HuH-7 (cell line): ENCODE results near the gene HMGXB4.

Source experiments
- DNase-seq: peaks from one replicate; pipeline ENCODE4 v3.0.0; 2011; ENCODE audit warnings: low spot score

HMGXB4 gene

DNA sequence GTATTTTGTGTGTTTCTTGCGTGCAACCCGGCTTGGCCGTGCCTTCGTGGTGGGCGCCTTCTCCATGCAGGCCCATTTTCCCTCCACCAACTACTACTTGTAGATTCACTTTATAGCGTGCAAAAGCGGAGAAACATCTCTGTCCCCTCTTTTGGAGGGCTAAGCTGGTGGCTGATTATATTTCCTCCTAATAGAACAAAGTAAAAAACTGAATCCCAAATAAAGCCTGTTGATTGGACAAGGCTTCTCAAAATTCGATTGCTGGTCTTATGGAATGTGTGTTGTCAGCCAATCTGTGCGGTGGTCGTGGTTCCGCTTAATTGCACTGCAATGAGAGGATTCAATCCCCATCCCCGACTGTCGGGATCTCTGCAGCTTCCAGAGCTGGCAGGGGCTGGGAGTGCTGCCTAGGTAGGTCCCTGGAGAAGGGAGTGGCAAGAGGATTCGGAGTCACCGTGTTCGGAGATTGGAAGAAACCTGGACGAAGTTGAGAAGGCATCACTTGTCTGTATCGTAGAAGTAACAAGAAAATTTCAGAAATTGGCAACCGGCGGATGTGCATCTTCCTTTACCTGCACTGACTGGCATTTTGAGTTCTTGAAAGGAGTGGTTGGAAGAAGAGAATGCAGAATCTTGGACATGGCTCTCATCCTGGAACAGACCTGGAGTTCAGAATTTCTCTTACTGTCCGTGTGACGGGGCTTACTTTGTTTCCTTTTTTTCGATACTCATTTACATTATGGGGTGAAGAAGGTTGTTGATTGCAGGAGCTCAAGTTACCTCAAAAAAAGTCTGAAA, 1.1 kb downstream of the HMGXB4 start:
- peak; percentile 28 for DNase-seq

DNA sequence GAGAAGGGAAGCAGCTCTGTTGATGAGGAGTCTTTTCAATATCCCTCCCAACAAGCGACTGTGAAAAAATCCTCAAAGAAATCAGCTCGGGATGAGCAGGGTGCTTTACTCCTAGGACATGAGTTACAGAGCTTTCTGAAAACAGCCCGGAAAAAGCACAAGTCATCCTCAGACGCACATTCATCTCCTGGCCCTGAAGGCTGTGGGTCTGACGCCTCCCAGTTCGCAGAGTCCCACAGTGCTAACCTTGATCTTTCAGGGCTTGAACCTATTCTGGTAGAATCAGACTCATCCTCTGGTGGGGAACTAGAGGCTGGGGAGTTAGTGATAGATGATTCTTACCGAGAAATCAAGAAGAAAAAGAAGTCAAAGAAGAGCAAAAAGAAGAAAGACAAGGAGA, 7.7 kb downstream of the HMGXB4 start:
- DNase-seq = no peak

DNA sequence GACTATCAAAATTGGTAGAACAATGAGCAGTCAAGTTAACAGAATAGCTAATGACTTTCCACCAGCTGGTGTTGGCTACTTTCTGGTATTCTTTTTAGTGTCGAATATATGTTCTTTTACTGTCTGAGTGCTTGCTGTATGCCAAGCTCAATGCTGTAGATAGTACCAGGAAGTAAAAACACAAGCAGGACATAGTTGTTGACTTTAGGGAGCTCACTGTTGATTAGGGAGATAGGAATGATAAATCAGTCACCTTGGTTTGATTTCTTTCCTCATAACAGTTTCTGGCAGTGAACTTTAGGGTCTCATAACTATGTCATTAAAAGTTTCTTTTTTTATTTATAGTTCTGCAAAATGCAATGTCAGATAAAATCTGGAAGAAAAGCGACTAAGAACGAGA, 9.0 kb downstream of the HMGXB4 start:
- DNase-seq = peak; percentile 9

DNA sequence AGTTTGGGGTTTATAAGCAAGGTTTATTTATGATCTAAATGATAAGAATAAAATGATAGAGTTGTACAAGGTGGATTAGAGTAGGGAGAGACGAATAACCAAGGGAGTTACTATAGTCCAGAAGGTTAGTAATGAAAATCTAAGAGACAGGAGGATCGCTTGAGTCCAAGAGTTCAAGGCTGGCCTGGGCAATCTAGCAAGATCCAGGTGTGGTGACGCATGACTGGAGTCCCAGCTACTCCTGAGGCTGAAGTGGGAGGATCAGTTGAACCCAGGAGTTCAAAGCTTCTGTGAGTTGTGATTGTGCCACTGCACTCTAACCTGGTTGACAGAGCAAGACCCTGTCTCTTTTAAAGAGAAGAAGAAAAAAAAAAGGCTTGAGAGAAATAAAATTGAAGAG, 12.3 kb downstream of the HMGXB4 start:
- no peak for DNase-seq

DNA sequence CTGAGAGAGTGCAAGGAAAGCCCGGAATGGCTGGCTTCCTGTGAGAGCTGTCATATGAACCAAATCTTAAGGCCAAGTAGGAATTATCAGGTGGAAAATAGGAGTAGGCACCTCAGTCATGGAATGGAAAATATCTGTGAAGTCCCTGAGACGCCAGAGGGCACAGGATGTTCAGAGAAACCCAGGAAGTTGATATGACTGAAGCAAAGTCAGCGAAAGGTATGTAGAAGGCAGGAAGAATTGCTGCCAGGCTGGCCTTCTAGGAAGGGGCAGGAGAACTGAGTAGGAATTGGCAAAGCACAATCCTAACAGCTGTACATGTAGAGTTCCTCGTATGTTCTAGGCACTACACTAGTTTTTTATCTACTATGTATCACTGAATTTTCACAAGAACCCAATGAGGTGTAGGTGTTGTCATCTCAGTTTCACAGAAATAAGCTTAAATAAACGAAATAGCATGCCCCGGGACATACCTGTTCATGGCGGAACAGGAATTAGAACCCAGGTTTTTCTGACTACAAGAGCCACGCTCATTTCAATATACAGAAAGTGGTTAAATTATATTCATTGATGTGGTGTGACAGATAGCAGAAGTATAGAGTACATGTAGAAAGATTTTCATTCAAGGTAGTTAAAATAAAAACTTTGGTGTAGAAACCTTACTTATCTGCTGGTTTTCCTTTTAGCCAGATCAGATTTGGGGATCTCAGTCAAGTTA, 17.0 kb downstream of the HMGXB4 start:
- no peak for DNase-seq

DNA sequence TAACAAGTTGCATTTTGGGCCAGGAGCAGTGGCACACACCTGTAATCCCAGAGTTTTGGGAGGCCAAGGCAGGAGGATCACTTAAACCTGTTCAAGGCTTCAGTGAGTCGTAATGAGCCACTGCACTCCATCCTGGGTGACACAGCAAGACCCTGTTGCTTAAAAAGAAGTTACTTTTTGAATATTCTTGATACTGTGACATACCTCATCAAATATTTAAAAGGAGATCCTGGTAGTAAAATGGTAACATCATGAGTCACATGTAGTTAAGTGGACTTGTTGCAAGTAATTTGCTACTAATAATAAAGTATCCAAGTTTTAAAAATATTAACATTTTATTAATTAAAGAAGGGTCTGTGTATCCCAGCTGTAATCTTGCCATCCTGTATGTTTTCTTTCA, 18.3 kb downstream of the HMGXB4 start:
- DNase-seq = no peak

DNA sequence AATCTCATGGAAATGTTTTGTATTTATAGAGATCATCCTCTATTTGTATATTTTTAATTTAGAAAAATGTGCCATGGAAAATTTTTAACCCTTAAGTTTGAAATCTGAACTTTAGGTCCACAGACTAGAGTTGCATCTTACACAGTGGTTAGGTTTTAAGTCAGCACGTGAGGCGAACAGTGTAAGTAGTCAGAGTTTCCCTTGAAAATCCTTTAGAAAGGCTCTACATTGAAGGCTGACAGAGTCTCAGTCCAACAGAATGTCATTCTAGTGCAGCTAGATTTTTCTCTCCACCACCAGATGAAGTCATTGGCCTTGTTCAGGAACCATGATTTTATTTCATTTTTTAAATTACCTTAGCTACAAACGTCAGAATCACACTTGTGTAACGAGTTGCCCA, 18.7 kb downstream of the HMGXB4 start:
- DNase-seq = no peak

DNA sequence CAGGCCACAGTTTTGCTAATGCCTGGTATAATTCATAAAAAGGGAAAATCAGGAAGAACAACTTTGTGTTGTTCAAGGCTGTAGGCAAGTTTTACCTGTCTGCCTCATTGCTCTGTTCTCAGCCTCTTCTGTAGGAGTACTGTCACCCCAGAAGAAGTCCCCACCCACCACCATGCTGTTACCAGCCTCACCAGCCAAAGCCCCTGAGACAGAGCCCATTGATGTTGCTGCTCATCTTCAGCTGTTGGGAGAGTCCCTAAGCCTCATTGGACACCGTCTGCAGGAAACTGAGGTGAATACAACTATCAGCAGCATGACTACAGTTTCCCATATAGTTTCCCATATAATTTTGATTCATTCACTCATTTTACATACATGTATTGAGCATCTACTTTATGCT, 30.8 kb downstream of the HMGXB4 start:
- no peak for DNase-seq

DNA sequence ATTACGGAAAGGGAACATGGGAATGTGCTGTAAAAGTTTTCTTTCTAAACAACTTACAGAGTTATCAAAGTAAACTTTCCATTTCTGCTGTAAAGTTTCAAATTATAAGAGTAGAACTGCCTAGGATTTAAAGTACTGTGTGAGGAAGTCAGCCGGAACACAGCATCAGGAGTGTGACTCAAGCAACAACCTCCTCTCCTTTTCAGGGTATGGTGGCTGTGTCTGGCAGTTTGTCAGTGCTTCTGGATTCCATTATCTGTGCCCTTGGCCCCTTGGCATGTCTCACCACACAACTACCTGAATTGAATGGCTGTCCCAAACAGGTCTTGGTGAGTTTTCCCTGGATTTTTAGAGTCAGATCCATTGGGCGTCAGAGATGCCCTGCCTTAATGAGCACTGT, 35.5 kb downstream of the HMGXB4 start:
- DNase-seq = no peak

DNA sequence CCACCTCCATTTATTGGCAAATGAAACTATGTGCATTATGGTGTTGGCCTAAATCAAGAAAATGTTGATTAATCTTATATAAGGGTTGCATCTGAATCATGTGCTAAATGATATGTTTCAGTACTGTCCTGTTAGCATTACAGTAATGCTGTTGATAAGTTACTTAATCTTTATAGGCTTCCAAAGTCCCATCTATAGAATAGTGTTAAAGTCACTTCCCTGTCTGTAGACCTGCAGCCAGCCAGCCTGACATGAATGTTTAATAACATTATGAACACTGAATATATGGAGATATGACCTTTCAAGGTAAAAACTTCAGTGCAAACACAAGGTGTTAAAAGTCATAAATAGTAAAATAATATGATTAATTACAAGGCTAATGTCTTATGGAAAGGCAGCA, 38.8 kb downstream of the HMGXB4 start:
- no peak for DNase-seq

DNA sequence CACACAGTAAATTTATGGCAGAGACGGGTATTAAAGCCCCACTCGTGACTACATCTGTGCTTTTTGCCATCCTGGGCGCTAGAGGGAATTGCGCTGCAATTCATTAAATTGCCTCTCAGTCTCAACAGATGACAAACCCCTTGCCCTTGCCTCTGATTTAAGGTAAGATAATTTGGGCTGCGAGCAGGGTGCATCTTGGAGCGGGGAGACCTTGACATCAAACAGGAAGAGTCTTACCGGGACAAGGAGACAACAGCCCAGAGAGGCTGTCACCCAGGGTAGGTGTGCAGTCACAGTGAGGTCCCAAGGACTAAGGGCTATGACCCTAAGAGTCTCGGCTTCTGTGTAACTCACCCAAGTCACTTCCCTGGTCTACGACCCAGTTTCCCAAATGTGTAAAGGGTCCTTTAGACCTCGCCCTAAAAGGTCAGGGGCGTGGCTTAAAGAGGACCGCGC, 42.0 kb downstream of the HMGXB4 start:
- no peak for DNase-seq

DNA sequence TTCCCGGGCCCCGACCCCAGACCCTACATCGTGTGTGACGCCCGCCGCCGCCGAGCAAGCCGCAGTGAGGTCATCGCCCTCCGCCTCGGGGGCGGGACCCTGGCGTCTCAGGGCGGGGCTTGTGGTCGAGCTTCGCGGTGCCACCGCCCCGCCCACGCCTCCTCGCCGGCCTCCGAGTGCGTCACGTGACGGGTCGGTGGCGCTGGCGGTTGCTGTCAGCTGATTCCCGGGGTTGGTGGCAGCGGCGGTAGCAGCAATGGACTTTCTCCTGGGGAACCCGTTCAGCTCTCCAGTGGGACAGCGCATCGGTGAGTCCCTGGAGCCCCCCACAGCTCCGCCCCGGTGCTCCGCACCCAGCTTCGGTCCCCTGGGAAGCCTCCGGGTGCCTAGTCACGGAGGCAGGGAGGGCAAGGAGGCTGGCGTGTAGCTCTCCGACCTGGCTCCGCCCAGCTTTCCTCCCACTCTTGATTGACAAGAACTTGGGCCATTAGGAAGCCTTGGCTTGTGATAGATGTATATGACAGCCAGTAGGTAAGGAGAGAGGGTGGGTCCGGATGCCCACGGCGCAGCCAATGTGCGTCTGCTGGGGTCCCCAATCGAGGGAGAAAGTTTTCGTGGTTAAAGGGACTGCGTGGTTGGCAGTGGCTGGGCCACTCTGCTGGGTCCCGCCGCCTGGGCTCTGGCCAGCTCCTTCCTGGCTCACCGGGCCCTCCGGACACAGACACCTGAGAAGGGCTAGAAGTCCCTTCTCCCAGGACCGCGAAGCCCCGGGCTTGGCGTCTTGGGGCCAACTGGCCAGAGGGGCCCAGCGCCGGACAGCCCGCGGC, 42.6 kb downstream of the HMGXB4 start, which contains the start of gene TOM1:
Gene TOM1 (plus strand): TSS at position 222 of the 827 bp plus-strand sequence. CDS start 35 bp downstream, at position 257.
- peak; percentile 97 for DNase-seq

DNA sequence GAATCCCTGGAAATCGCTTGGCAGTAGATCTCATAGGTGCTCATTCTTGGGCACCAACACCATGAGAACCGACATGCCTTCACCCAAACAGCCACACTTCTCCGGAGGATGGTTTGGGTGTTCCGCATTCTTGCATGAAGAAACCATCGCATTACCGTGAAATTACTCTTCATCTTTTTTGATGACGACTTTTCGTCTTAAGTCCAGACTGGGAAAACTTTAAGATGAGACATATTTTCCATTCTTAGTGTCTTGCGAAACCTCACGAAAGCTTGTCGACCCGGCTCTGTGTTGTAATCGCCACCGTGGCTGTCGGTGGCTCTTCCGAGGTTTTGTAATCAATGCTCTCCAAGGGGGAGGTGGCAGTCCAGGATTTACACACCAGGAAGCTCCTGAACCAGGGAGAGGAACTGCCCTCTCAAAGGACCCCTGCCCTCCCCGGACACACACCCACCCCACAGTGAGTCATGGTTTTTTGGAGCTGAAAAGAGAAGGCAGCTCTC, 44.1 kb downstream of the HMGXB4 start:
- peak; percentile 89 for DNase-seq

DNA sequence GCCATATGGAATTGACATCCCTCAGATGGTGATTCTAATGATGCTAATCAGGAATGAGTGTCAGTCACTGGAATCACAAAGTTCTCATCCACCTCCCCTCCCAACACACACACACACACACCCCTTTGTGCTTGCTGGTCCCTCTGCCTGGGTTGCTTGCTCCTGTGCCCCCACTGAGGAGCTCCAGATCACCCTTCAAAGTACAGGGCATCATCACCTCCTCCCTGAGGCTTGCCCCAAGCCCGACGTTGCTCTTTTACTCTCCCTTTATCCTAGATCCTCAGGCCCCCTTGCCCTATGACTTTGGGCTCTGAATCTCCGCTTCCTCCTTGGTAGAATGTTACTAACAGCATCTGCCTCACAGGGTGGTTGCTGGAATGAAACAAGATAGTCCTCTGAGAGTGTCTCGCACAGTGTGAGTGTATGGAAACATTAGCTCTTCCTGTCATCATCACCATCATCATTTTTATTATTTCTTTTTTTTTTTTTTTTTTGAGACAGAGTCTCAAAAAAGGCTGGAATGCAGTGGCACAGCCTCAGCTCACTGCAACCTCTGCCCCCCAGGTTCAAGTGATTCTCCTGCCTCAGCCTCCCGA, 45.8 kb downstream of the HMGXB4 start:
- no peak for DNase-seq

DNA sequence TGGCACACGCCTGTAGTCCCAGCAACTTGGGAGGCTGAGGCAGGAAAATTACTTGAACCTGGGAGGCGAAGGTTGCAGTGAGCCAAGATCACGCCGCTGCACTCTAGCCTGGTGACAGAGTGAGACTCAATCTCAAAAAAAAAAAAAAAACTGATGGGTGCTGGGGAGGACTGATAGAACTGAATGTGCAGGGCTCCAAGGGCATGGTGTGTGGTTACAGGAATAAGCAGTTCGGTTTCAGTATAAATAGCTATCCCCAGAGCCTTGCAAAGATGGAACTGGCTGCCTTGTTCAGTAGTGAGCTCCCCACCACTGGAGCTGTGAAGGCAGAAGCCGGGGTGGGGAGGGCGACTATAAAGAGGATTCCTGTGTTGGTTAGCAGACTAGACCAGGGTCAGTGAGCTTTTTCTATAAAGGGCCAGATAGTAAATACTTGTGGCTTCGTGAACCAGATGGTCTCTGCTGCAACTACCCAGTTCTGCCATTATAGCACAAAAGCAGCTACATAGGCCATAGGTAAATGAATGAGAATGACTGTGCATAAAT, 48.3 kb downstream of the HMGXB4 start:
- DNase-seq = no peak

DNA sequence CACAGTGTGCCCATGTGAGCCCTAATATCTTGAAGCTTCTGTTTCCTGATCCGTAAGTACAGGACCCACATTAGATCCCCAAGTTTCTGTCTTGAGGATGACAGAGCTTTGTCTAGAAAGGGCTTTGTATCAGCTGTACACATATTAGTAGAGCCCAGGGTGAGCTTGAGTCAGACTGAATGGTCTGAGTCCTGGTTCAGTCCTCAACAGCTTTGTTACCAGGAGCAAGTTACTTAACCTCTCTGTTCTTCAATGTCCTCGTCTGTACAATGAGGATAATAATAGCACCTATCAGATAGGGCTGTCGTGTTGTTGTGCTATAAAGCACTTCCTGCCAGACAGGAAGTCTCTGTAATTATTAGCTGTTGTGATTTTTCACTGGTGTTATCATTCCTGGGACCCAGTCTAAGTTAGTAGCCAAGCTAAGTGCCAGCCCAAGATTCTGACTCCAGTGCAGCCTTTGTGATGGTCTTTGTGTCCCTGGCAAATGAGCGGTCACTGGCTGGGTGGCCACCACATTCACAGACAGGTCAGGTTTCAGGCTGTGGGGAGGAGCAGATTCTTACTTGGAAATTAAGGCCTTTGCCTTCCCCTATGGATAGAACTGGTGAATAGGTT, 49.2 kb downstream of the HMGXB4 start:
- DNase-seq = no peak

DNA sequence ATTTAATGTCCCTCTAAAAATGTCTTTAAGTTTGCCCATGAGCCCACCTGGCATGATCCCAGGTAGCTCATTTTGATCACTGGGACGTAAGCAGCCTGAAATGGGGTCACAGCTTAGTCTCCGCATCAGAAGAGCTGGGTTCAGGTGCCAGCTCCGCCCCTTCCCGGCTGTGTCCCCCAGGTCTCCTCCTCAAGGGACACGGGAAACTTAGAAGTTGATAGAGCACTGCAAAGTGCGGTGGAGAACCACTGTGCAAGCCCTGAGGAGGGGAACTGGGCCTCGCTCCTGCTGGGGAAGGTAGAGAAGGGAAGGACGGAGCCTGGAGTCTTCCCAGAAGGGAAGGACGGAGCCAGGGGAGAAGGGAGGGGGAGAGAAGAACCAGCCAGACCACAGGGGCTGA, 50.1 kb downstream of the HMGXB4 start:
- DNase-seq = no peak

DNA sequence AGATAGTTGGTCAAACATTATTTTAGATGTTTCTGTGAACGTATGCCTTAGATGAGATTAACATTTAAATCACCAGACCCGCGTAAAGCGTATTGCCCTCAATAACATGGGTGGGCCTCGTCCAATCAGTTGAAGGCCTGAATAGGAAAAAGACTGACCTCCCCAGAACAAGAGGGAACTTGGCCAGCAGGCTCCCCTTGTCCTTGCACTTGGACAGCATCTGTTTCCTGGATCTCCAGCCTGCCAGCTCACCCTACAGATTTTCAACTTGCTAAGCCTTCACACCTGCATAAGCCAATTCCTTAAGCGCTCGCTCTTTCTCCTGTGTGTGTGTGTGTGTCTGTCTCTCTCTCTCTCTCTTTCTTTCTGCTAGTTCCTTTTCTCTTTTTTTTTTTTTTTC, 50.6 kb downstream of the HMGXB4 start:
- DNase-seq = no peak

DNA sequence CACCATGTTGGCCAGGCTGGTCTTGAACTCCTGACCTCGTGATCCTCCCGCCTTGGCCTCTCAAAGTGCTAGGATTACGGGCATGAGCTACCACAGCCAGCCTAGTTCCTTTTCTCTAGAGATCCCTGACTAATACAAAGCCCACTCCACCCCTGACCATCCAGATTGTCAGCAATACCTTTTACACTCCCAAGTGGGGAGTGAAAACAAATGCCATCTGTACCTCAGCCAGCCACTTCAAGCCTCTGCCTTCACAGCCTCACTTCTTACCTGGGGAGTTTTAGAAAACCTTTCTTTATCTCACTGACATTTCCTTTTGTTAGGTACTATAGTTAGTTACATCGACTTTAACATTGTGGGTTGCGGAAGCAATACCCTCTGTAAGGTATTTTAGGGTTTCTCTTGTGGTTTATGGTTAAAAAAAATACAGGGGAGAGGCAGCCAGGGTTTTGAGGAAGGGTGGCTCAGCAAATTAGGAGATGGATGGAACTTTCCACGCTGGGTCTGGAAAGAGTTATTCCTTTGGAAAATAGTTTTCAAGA, 51.3 kb downstream of the HMGXB4 start:
- no peak for DNase-seq

DNA sequence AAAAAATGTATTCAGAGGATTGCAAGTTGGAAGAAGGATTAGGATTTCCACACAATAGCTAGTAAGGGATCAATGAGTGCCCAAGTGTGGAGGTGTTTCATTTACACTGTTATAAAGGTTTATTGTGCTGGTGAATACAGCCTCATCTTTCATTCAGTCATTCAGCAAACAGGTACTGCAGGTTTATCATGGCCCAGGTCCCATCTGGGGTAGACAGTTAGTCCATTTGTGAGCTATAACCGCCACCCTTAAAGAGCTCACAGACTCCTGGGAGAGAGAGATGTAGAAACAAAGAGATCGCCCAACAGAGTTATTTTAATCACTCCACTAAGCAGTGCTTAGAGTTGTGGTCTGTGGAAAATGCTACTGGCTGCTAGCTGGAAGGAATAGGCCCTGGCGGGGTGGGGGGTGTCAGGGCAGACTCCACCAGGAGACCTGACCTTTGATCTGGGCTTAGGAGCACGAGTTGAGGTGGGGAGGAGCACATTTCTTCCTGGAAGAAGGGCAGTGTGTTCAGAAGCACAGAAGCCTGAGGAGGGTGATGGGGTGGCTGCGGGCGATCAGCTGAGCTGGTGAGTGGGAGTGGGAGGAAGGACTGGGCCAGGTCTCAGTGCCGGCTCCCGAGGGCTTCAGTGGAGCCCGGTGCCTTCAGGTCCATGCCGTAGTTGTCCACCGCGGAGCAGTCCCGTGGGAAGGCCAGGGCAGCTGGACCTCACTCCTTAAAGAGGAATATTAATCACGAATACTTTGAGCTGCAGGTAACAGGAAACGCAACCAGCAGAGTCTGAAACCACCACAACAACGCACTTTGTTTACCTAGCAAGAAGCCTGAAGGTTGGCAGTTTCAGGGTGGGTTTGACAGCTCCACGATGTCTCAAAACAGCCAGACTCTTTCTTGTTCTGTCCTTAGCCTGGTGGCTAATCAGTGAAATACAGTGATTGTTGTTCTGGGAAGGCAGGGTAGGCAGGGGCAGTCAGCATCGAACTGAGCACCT, 53.6 kb downstream of the HMGXB4 start:
- peak; percentile 52 for DNase-seq
